GM19452 (cell line): ENCODE results near the gene FGF1.

Experiments used
- ATAC-seq: cut with Tn5 transposase; IDR thresholded peaks from one replicate; pipeline ENCODE4 v1.9.1; 2021; ENCODE audit not compliant: unreplicated experiment

FGF1 gene

DNA sequence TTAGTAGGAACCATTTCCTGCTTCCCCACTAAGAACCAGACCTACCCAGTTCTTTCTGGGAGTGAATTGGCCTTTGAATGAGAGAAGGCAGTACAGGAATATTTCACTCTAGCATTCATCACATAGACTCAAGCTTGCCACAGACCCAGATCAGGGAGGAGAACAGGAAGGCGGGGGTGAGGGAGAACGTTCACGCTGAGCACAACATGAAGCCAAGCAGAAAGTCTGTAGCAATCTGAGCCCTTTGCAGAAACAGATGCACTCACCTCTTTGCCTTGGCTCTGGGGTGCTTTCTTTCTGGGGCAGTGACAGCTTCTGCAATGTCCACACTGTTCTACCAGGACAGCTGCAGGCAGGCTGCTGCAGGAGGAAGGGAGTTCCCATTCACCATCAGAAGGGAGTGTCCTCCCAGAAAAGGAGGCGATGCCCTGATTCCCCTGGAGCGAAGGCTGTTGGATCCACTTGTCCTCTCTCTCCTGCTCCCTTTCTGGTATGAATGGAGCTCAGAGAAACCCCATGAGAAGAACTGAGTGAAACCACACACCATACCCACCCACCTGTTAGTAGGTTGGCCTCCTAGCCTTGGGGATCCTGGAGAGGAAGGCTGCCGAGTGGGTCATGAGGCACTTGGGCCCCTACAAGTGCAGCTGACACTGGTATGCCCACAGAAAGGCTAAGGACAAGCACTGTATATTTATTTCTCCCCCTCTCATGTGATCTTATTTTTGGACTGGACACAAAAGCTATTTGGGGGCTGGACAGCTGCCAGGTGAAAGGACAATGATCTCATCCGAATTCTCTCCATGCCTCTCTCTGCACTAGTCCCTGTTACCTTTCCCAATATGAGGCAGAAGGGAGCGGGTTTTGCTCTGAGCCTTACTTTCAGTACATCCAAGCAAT is 11.7 kb upstream of the FGF1 start:
- no peak for ATAC-seq

DNA sequence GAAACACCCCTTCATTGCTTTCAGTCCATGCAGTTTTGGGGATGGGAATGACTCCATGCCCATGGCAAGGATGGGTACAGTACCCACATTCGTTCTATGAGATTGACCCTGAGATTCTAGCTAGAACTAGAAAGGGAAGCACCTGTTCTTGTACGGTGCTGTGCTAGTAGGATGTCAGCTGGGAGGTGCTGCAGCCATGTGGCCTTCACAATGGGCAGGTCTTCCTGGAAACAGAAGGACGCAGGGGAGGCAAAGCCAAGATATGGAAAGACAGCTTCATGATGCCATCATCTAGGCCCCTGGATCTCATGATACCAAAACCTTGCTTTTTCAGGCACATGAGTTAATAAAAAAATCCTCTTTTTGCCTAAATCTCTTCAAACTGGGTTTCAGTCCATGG is 10.5 kb upstream of the FGF1 start:
- ATAC-seq = no peak

DNA sequence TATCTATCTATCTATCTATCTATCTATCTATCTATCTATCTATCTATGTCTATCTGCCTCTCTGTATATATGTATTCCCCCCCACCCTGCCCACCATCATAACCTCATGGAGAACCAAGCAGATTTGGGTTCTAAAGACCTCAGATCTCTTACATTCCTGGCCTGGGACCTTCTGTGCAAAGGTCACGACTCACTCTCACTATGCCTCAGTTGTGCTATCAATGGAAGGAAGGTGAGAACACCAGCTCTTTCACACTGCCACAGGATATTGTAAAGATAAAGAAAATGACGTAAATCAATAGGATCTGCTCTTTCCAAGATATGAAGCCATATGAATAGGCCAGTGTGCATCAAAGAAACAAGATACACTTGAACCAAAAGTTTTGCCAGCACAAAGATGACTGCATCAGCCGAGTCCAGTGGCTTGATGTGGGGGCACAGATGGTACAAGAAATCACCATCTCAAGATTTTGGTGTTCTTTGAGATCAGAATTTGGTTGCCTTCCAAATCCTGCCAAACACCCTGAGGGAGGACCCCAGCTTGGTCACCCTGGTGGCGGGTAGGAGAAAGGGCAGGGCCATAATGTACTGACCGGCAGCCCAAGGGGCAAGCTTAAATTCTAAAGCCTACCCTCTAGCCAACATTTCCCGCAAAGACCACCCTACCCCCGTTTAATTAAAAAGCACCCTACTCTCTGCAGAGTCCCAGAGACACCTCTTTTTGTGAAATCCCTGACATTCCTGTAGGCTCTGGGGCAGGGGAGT is 8.4 kb upstream of the FGF1 start:
- ATAC-seq = no peak

DNA sequence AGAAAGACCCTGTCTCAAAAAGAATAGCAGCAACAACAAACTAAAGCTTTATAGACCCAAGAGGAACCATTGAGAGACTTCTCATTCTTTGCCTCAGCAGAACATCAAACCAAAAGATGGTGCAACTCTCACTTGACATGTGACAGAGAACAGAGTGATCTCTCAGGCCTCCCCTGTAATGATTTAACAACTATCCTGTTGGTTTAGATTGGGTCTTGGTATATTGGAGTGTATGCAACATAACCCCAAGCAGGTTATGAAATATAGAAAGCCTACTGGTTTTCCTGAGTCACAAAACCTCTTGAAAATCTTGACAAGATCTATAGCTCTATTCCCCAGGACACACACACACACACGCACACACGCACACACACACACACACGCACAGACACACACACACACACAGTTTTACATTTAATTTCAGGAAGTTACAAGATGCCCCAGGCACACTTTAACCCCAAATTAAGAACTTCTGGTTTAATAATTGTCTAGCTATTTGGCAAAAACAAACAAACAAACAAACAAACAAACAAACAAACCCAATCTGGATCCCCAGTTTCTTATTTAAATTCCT is 6.5 kb upstream of the FGF1 start:
- no peak for ATAC-seq

DNA sequence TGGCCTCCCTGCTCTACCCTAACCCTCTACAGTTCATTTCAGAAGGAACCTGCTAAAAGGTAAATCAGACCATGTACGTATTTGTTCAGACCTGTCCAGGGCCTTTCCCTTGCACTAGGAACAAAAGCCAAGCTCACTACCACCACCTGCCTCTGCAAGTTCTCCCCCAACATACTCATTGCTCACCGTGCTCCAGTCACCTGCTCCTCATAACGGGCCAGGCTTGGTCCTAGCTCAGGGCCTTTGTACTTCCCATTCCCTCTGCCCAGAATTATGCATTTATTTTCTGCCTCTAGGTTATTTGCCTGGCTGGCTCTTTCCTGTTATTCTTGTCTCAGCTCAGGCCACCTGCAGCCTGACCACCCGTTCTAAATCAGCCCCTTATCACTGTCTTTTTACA is 4.8 kb upstream of the FGF1 start:
- ATAC-seq = no peak

- no peak for ATAC-seq
Measured at GRCh38 chr5:142689081-142689480, 3.2 kb upstream of the FGF1 start.

DNA sequence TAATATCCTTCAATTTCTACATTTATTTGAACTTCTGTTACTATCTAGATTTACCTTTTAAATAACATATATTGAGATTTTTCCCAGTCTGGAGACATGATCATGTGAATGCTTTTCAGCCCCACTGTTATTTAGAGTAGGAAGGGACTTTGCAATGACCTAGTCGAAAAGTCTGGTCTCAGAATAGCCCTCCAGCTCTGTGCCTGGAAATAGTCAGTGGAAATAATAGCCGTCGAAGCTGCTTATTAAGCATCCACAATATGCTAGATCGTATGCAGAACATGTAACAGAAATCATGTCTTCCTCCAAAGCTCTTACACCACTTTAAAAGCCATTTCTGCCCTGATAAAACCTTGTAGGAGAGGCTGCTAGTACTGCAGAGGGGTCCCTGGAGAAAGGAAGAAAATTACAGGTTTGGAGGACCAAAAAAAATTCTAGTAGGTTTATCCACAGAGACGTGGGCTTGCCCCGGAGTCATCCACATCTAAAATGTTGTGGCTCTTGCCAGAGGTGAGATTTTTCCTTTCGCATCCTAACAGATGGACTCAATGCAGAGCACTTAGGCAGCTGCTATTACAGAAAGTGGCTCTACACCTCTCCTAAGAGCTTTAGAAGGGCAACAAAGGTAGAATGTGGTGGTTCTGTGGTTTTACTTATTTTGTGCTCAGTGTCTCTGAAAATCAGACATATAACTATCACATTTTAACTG is 2.5 kb upstream of the FGF1 start:
- no peak for ATAC-seq

GRCh38 chr5:142686968-142687367 is 1.1 kb upstream of the FGF1 start:
- no peak for ATAC-seq

DNA sequence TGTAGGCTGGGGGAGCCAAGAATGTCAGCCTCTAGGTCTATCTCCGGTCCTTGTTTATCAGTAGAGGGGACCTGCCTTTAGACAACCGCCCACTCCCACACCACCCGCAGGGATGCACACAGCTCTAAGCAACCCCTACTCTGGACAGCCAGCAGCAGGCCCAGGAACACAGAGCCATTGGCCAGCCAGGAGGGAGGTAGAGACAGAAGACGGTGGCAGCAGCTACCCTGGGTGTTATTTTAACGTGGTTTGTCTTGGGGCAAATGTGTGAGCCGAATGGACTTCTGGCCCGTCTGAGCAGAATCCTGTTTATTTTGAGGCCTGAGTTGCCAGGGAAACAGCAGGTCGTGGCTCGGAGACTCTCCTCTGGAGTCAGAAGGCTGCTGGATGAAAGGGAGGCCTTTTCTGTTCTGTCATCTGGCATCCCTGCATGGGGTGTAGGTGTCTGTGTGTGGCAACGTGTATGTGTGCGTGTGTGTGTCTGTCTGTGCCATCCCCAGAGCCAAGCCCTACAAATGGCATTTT is 382 bp upstream of the FGF1 start:
- no peak for ATAC-seq

DNA sequence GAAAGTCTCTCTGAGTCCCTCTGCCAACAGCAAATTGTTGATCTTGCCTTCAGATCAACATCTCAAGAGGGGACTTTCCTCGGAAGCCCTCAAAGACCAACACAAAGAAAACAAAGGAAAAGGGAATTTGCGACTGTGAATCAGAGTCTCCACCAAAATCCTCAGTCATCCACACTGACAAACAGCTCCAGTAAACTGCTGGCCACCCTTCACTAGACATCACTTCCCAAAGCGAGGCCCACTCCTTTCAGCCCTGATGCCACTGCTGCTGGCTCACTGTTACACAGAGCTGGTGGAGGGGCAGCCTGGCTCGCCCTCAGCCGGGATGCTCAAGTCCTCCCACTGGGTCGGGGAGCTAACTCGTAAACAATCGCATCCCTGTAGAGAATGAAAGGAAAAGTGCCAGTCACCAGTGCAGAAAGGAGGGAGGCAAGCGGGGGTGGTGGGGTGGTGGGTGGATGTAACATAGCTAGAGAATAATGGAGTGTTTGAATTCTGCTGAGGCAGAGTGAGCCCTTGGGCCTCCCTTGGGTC is 1.3 kb downstream of the FGF1 start:
- no peak for ATAC-seq

GRCh38 chr5:142683881-142684505 is 1.9 kb downstream of the FGF1 start:
- ATAC-seq = no peak

DNA sequence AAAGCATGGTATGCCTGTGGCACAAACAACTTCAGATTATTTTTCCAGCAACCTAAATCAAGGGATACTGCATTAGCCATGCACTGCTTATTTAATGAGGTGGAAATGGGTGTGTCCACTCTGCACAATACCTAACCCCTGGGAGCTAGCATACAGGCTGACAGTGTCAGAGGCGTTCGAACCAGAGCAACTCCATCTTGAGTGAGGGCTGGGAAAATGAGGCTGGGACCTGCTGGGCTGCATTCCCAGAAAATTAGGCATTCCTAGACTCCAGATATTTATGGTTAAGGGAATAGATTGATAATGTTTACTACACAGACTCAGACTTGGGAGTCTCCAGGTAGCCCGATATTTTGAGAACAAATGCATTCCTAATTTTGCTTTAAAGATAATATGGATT is 2.8 kb downstream of the FGF1 start:
- no peak for ATAC-seq

- no peak for ATAC-seq
Measured at GRCh38 chr5:142680605-142681259, 5.2 kb downstream of the FGF1 start.

- ATAC-seq = no peak
Measured at GRCh38 chr5:142679744-142680143, 6.1 kb downstream of the FGF1 start.

GRCh38 chr5:142678529-142678928 is 7.4 kb downstream of the FGF1 start:
- ATAC-seq = no peak

DNA sequence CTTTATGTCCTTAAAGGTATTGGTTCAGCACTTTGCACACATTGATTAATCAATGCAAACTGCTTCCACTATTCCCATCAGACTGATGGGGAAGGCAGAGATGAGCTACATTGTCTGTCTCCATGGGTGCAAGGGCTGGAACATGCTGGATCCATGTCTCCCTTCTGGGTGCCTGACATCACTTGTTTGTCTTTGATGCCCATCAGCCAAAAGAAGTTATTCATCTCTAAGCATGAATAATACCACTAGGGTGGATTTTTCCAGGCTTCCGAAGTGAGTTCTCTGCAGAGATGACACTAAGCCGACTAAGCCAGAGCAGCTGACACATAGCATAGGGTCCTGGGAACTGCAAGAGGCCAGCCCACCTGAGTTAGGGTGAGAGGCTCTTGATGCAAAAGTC is 8.7 kb downstream of the FGF1 start:
- no peak for ATAC-seq

- ATAC-seq = no peak
Measured at GRCh38 chr5:142676318-142676717, 9.6 kb downstream of the FGF1 start.

DNA sequence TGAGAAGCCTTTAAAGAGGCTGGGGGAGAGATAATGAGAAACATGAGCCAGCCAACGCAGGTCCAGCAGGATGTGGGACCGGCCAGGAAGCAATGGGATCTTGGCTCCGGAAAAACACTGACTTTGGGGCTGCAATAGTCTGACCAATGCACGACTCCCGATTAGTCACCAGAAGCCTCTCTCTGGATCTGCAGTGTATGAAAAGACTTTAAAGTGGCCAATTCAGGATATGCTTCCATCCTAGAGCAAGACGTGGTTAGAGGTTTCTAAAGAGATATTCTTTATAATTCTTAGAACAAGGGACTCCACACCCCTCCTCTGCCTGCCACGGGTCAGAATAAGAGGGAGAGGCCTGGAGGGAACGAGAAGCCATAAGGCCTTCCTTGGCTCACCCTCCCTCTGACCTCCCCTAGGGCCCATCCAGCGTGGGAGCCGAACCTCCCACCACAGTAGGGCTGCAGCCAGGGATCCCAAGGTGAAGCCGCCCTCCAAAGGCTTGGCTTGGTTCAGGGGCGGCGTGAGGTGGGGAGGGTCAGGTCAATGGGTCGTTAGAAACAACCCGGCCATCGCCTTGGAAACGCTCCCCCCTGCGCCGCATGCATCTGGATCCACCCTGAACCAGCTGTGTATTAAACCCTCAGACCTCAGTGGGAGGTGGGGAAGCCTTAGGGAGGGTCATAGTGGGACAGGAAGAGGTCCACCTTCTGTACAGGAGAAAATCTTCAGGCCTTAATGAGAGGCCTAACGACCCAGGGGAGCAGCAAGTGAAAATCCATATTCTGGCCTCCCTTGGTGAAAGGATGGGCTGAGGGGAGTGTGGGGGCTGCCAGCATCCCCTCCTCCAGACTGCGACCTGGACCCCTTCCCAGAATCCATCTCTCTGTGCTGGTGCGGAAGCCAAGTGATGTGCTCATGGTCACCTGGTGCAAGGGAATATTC is 11.1 kb downstream of the FGF1 start:
- ATAC-seq = no peak

GRCh38 chr5:142671801-142672200 is 14.1 kb downstream of the FGF1 start:
- no peak for ATAC-seq
